GM13977 (cell line): ENCODE results near the gene RRAGD.
A peak's percentile ranks its signal among the peaks of the same experiment; 100 is the strongest.

Source experiments
- DNase-seq: peaks from one replicate; pipeline ENCODE4 v3.0.0; 2012; ENCODE audit warnings: low spot score
- in situ Hi-C: fragments of 300-500 bp; cut with MboI; formaldehyde crosslinking; loops from one replicate; pipeline ENCODE4 v1.12.0; 2022; ENCODE audit warnings: low sequenced_read_pairs, low pct_unique_long_range_greater_than_20kb, mixed read lengths, inconsistent platforms; ENCODE audit not compliant: unreplicated experiment
- TF ChIP-seq, protein P1 (sequence below): IDR thresholded peaks from 2 replicates; pipeline ENCODE4 v1.5.1; 2012; ENCODE audit warnings: mild to moderate bottlenecking, control low read depth; ENCODE audit not compliant: insufficient read depth; ENCODE audit errors: extremely low read depth, missing control alignments

Gene RRAGD

GRCh38 chr6:89414215-89414614, 2.1 kb upstream of the RRAGD start:
- DNase-seq = no peak
- in situ Hi-C loops = no loop called here
- TF ChIP-seq, protein P1, sequence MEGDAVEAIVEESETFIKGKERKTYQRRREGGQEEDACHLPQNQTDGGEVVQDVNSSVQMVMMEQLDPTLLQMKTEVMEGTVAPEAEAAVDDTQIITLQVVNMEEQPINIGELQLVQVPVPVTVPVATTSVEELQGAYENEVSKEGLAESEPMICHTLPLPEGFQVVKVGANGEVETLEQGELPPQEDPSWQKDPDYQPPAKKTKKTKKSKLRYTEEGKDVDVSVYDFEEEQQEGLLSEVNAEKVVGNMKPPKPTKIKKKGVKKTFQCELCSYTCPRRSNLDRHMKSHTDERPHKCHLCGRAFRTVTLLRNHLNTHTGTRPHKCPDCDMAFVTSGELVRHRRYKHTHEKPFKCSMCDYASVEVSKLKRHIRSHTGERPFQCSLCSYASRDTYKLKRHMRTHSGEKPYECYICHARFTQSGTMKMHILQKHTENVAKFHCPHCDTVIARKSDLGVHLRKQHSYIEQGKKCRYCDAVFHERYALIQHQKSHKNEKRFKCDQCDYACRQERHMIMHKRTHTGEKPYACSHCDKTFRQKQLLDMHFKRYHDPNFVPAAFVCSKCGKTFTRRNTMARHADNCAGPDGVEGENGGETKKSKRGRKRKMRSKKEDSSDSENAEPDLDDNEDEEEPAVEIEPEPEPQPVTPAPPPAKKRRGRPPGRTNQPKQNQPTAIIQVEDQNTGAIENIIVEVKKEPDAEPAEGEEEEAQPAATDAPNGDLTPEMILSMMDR = no peak

DNA sequence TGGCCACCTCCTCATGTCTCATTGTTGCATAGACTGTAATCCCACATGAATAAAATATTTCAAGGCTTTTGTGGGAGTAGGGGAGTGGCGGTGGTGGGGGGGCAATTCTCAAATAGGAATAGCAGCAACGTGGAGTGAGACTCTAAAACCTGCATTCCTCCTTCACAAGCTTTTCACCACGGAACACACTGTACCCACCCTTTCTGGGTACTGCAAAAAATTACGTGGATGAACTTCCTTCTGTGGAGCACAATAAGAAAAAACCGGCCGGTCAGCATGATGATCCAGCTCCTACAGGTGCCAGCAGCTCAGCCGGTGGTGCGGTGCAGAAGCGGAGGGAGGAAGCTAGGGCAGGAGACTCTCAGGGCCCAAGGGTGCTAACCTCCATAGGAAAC, 930 bp upstream of the RRAGD start:
- TF ChIP-seq, protein P1 = no peak
- no peak for DNase-seq
- in situ Hi-C loops = no loop called here

GRCh38 chr6:89411145-89412070, 665 bp downstream of the RRAGD start:
- in situ Hi-C loops = no loop called here
- DNase-seq = peak; percentile 68
- TF ChIP-seq, protein P1 = no peak

DNA sequence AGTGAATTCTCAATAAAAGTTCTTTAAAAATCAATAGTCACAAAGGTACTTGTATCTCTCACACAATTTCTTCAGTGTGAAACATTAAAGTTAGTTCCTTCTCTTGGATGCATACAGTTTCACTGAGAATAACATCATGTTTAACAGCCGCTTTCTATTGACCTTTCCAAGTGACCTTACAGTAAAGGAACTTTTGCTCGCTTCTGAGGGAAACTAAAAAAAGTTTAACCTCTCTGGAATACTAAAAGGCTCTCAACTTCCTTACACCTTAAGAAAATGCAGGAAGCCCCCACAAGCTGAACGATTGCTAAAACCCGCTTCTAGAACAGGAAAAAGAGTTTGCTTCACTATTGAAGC, 1.3 kb downstream of the RRAGD start:
- peak; percentile 26 for DNase-seq
- TF ChIP-seq, protein P1 = no peak
- in situ Hi-C loops = no loop called here

- TF ChIP-seq, protein P1 = no peak
- DNase-seq = no peak
- in situ Hi-C loops = no loop called here
Observed at GRCh38 chr6:89410231-89410761, 1.8 kb downstream of the RRAGD start.

DNA sequence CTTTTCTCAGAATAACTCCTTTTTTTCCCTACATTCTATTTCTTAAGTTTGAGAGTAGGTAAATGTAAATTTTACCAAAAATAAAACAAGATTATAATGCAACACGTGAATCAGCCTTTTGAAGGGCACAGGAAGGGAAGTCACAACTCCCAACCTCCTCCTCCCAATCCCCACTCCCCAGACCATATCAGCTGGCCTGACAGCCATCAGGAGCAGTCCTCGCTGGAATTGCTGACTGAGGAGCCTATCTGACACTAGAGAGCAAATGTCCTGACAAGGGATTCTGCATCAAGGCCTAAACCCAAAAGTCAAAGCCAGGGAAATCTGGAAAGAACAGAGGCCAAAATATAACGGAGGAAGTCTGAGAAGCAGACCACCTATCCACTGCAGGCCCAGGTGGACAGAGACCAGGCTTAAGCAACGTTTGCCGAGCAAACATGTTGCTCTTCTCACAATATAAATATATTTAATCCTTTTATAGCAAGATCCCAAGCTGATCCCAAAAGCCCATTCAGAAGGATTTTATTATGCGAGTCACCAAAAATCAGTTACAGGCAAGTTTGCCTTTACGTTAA, 2.5 kb downstream of the RRAGD start:
- in situ Hi-C loops = no loop called here
- no peak for DNase-seq
- TF ChIP-seq, protein P1 = no peak
